Activated B cell treated with CpG ODN at 0.5 μM for 24 hours (primary cell): ENCODE data around the gene TMEM123. TPM values are rescaled to one million over a fixed set of nuclear protein-coding genes. Genes with fewer than 3 reads are reported as not detected.

Experiments used
- ATAC-seq: fragments of 200-7000 bp; cut with Tn5 transposase; one replicate; pipeline ENCODE4 v1.10.0; 2021; ENCODE audit warnings: low read depth, mild to moderate bottlenecking, moderate library complexity
- CTCF ChIA-PET: fragments of 350-600 bp; sonication (Branson Sonifier 250); formaldehyde crosslinking; loops from one replicate; lab custom pipeline; 2021; ENCODE audit warnings: antibody characterized with exemption; lab: Charles Lee
- POLR2A ChIA-PET: fragments of 350-600 bp; sonication (Branson Sonifier 250); formaldehyde crosslinking; loops from one replicate; lab custom pipeline; 2021; ENCODE audit warnings: antibody characterized with exemption; lab: Charles Lee
- DNase-seq: peaks from one replicate; pipeline ENCODE4 v3.0.0; 2022
- H3K27ac Mint-ChIP-seq: one replicate; pipeline ENCODE4 v1.8.0; 2020; ENCODE audit warnings: mixed read lengths
- H3K27me3 Mint-ChIP-seq: one replicate; pipeline ENCODE4 v1.8.0; 2021; ENCODE audit warnings: mixed read lengths
- H3K36me3 Mint-ChIP-seq: one replicate; pipeline ENCODE4 v1.8.0; 2021; ENCODE audit warnings: low read depth, mixed read lengths
- H3K4me1 Mint-ChIP-seq: one replicate; pipeline ENCODE4 v1.8.0; 2021; ENCODE audit warnings: mixed read lengths
- H3K4me3 Mint-ChIP-seq: one replicate; pipeline ENCODE4 v1.8.0; 2020; ENCODE audit warnings: mild to moderate bottlenecking, mixed read lengths
- H3K9me3 Mint-ChIP-seq: one replicate; pipeline ENCODE4 v1.8.0; 2020; ENCODE audit warnings: mixed read lengths
- intact Hi-C: fragments of 100-400 bp; cut with micrococcal nuclease; formaldehyde crosslinking; loops from one replicate; pipeline ENCODE4 v1.15.1; 2024
- total RNA-seq: library from RNA; stranded (reverse); gene quantifications from 2 replicates; pipeline ENCODE4 v1.2.3, GENCODE V29; 2022
- TF ChIP-seq, protein P1 (sequence below): fragments of 200-600 bp; IDR thresholded peaks from one replicate; pipeline ENCODE4 v1.8.0; 2022; ENCODE audit warnings: antibody characterized with exemption, mild to moderate bottlenecking

Gene TMEM123
- total RNA-seq, 1 donor from 2014 or later, result 191 TPM

DNA sequence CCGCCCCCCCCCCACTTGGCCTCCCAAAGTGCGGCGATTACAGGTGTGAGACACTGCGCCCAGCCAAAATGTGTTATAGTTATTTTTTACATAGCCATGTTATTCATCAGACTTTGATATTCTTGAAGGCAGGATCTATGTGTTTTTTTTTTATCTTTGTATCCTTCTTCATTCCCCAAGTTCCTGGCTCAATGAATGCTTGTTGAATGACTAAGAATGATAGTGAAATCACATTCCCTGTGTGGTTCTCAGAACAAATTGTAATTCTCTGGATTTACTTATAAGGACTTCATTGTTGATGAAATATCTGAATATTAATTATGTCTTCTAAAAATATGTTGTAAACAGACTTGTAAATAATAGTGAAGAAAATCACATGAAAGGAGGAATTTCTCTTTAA lies 44.5 kb upstream of the TMEM123 start:
- H3K4me1 Mint-ChIP-seq, result peaks cover 18% of the 10 kb centered on the region
- H3K9me3 Mint-ChIP-seq, result no peaks in the 10 kb centered on the region
- no peak overlapping the region for H3K4me3 Mint-ChIP-seq
- intact Hi-C loops, result loop anchor here (10.0 kb wide), 1 partner anchor 492 kb away; no protein-coding TSS in a partner anchor
- ChIA-PET CTCF (interaction anchor here (1.3 to 1.8 kb wide), 6 partner anchors 49 to 209 kb away, joined by 4 to 52 read pairs (median 13); no protein-coding TSS in a partner anchor), POLR2A (no interaction called here)
- H3K36me3 Mint-ChIP-seq, result no peaks in the 10 kb centered on the region
- DNase-seq (no peak), ATAC-seq (no peak)
- no peak overlapping the region for H3K27ac Mint-ChIP-seq
- TF ChIP-seq, protein P1, sequence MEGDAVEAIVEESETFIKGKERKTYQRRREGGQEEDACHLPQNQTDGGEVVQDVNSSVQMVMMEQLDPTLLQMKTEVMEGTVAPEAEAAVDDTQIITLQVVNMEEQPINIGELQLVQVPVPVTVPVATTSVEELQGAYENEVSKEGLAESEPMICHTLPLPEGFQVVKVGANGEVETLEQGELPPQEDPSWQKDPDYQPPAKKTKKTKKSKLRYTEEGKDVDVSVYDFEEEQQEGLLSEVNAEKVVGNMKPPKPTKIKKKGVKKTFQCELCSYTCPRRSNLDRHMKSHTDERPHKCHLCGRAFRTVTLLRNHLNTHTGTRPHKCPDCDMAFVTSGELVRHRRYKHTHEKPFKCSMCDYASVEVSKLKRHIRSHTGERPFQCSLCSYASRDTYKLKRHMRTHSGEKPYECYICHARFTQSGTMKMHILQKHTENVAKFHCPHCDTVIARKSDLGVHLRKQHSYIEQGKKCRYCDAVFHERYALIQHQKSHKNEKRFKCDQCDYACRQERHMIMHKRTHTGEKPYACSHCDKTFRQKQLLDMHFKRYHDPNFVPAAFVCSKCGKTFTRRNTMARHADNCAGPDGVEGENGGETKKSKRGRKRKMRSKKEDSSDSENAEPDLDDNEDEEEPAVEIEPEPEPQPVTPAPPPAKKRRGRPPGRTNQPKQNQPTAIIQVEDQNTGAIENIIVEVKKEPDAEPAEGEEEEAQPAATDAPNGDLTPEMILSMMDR, result no peak
- H3K27me3 Mint-ChIP-seq, result no peaks in the 10 kb centered on the region

DNA sequence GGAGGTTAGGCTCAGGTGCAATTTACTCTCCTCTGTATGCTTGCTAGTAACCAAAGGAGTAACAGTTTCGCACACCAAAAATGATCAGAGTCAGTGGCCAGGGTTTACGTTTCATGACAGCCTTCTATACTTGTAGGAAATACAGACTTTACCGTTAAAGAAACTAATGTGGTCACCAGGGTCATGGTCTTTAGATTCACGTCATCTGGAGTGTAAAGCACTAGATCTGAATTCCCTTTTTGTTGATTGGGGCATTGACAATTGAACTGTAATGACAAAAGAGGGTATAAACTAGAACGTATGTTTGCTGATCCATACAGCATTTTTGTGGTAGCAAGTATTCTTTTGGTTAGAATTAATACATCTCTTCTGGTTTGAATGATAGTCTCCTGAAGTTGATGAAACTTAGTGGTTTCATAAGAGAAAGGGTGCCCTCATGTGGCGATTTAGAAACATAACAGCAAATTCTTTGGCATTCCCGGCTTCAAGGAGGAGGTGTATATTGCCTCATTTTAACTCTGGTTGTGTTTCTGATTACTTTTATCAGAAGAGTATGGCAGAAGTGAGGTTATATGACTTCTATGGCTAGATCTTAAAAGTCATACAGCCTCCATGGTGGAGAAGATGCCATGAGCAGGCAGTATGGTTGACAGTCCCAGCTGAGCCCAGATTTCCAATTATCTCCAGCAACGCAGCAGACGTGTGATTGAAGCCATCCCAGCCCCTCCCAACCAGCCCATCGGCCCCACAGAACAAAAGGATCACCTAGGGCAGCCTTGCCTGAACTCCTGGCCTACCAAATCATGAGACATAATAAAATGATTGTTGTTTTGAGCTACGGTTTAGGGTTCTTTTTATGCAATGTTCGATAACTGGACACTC lies 42.8 kb upstream of the TMEM123 start:
- Mint-ChIP-seq H3K27ac (peak overlapping the region; percentile 53), H3K27me3 (no peaks in the 10 kb centered on the region), H3K4me3 (no peak overlapping the region), H3K9me3 (no peaks in the 10 kb centered on the region), H3K4me1 (peaks cover 17% of the 10 kb centered on the region), H3K36me3 (no peaks in the 10 kb centered on the region)
- DNase-seq (no peak), ATAC-seq (peak; percentile 77)
- TF ChIP-seq, protein P1, result no peak
- ChIA-PET CTCF (interaction anchor here (0.7 to 1.8 kb wide), 34 partner anchors 17 to 211 kb away, joined by 3 to 52 read pairs (median 4); no protein-coding TSS in a partner anchor), POLR2A (interaction anchor here (0.7 to 1.5 kb wide), 4 partner anchors 19 to 153 kb away, joined by 3 to 6 read pairs (median 4); no protein-coding TSS in a partner anchor)
- intact Hi-C loops, result loop anchor here (1.0 to 10.0 kb wide), 12 partner anchors 21 to 491 kb away; partner anchors contain the start of genes BIRC2 and TMEM123

DNA sequence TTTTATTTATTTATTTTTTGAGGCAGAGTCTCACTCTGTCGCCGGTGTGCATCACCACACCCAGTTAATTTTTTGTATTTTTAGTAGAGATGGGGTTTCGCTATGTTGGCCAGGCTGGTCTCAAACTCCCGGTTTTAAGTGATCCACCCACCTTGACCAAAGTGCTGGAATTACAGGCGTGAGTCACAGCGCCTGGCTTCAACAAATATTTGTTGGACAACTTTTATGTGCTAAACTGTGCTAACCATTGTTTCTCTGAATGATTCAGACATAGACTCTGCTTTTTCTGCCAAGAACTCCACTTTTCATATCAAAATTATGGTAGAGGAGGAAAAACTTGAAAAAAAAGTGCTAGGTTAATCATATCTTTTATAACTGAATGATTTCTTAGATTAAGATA lies 41.7 kb upstream of the TMEM123 start:
- H3K27ac Mint-ChIP-seq, result no peak overlapping the region
- ATAC-seq, result no peak
- no peaks in the 10 kb centered on the region for H3K9me3 Mint-ChIP-seq
- POLR2A ChIA-PET, result no interaction called here
- DNase-seq, result no peak
- intact Hi-C loops, result loop anchor here (10.0 kb wide), 1 partner anchor 489 kb away; no protein-coding TSS in a partner anchor
- TF ChIP-seq, protein P1, result no peak
- H3K4me3 Mint-ChIP-seq, result no peak overlapping the region
- H3K27me3 Mint-ChIP-seq, result no peaks in the 10 kb centered on the region
- CTCF ChIA-PET, result interaction anchor here (0.9 to 2.2 kb wide), 5 partner anchors 104 to 205 kb away, joined by 3 to 11 read pairs (median 6); no protein-coding TSS in a partner anchor
- H3K4me1 Mint-ChIP-seq, result peaks cover 22% of the 10 kb centered on the region
- H3K36me3 Mint-ChIP-seq, result no peaks in the 10 kb centered on the region

DNA sequence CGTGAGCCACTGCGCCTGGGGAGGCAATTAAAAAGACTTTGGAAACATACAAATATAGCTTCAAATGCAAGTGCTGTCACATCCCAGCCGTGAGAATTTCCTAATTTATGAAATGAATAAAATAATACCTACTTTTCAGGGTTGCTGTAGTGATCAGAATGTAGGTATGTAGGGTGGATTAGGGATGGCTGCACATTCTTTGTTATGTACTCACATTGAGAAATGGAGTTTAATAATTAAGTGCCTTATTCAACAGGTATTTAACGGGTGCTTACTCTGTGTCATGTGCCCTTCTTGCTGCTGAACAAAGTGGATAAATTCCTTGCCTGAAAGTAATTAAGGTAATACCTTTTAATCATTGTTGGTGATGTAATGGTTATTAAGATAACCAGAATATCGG lies 41.0 kb upstream of the TMEM123 start:
- Mint-ChIP-seq H3K27me3 (no peaks in the 10 kb centered on the region), H3K9me3 (no peaks in the 10 kb centered on the region), H3K27ac (no peak overlapping the region), H3K36me3 (no peaks in the 10 kb centered on the region), H3K4me1 (peaks cover 22% of the 10 kb centered on the region), H3K4me3 (no peak overlapping the region)
- DNase-seq (no peak), ATAC-seq (no peak)
- ChIA-PET CTCF (interaction anchor here (0.9 to 2.2 kb wide), 6 partner anchors 103 to 205 kb away, joined by 3 to 11 read pairs (median 6); no protein-coding TSS in a partner anchor), POLR2A (no interaction called here)
- TF ChIP-seq, protein P1, result no peak
- intact Hi-C loops, result loop anchor here (10.0 kb wide), 1 partner anchor 489 kb away; no protein-coding TSS in a partner anchor

DNA sequence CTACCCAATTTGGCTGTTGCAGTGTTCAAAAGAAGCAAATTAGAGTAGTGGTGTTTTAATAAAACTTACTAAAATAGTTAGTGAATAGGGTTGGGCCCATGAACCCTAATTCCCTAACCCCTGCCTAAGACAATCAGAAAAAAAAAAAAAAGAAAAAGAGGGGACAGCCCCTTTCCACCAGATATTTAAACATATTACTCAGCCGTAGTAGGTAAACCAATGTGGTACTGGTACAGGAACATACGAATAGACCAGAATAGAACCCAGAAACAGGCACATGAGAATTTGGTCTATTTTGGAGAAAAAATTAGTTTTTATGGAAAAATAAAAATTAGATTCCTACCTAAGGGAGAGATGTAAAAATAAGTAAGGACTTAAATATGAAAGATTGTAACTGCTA lies 39.4 kb upstream of the TMEM123 start:
- no peaks in the 10 kb centered on the region for H3K36me3 Mint-ChIP-seq
- H3K27ac Mint-ChIP-seq, result no peak overlapping the region
- TF ChIP-seq, protein P1, result no peak
- ATAC-seq (no peak), DNase-seq (no peak)
- ChIA-PET POLR2A (no interaction called here), CTCF (interaction anchor here (0.7 to 2.2 kb wide), 5 partner anchors 100 to 149 kb away, joined by 4 to 11 read pairs (median 7); no protein-coding TSS in a partner anchor)
- no peak overlapping the region for H3K4me3 Mint-ChIP-seq
- intact Hi-C loops, result loop anchor here (10.0 kb wide), 1 partner anchor 487 kb away; no protein-coding TSS in a partner anchor
- no peaks in the 10 kb centered on the region for H3K9me3 Mint-ChIP-seq
- H3K4me1 Mint-ChIP-seq, result peaks cover 22% of the 10 kb centered on the region
- H3K27me3 Mint-ChIP-seq, result no peaks in the 10 kb centered on the region
